ENCODE data around the gene PHTF2. TPM values are rescaled to one million over a fixed set of nuclear protein-coding genes. Genes with fewer than 3 reads are reported as not detected.

Gene PHTF2
- polyA plus RNA-seq, 1 donor (not counting 4 experiments of a cell fraction or from before 2014, with no cell fraction given), result 24.1 TPM

GRCh38 chr7:77825131-77825530, 26.6 kb downstream of the PHTF2 start:
- no peak for TF ChIP-seq EZH2 (IDR thresholded peaks at IDR 0.05; ENCODE audit: low read length)
- Histone ChIP-seq H2AFZ (ENCODE audit: control insufficient read depth, low read length) (no peak overlapping the region), H3K36me3 (ENCODE audit: control insufficient read depth in 2 of 2, extremely low read depth in 1 of 2, insufficient read depth in 2 of 2, low read length in 2 of 2) (no peaks in the 10 kb centered on the region), H3K4me1 (ENCODE audit: control insufficient read depth, extremely low read depth, insufficient read depth, low read length) (no peaks in the 10 kb centered on the region), H3K9me1 (ENCODE audit: control insufficient read depth, extremely low read depth, insufficient read depth, low read length) (no peaks in the 10 kb centered on the region), H4K20me1 (ENCODE audit: control insufficient read depth, extremely low read depth, insufficient read depth, low read length) (no peaks in the 10 kb centered on the region), H3K9ac (ENCODE audit: control insufficient read depth, extremely low read depth, insufficient read depth, low read length) (no peak overlapping the region), H3K4me2 (ENCODE audit: control insufficient read depth, extremely low read depth, insufficient read depth, low read depth, low read length) (no peak overlapping the region), H3K4me3 (ENCODE audit: control insufficient read depth in 2 of 3, extremely low read depth in 1 of 3, insufficient read depth in 2 of 3, low read depth in 1 of 3, low read length in 3 of 3) (no peak overlapping the region), H3K79me2 (ENCODE audit: control insufficient read depth, insufficient read depth, low read length) (peaks cover 20% of the 10 kb centered on the region), H3K27me3 (ENCODE audit: control insufficient read depth, extremely low read depth, insufficient read depth, low read length) (no peaks in the 10 kb centered on the region), H3K27ac (ENCODE audit: control insufficient read depth, insufficient read depth, low read length) (no peak overlapping the region), H3K9me3 (ENCODE audit: control insufficient read depth, low read depth, low read length) (peaks cover 7% of the 10 kb centered on the region)
- dilution Hi-C loops (cut with MboI; ENCODE audit: extremely low pct_ligation_motif_present, low sequenced_read_pairs), result no loop called here
- DNase-seq (ENCODE audit: low read depth, low spot score), result no peak
- FAIRE-seq, result no peak

GRCh38 chr7:77826300-77826699, 27.7 kb downstream of the PHTF2 start:
- peaks cover 15% of the 10 kb centered on the region for H3K79me2 ChIP-seq (ENCODE audit: control insufficient read depth, insufficient read depth, low read length)
- dilution Hi-C loops (cut with MboI; ENCODE audit: extremely low pct_ligation_motif_present, low sequenced_read_pairs), result no loop called here
- H2AFZ ChIP-seq (ENCODE audit: control insufficient read depth, low read length), result no peak overlapping the region
- H3K9me3 ChIP-seq (ENCODE audit: control insufficient read depth, low read depth, low read length), result peaks cover 3% of the 10 kb centered on the region
- TF ChIP-seq EZH2 (IDR thresholded peaks at IDR 0.05; ENCODE audit: low read length), result no peak
- TF ChIP-seq CTCF (optimal IDR thresholded peaks at IDR 0.05 in 1 of 3, IDR thresholded peaks at IDR 0.05 in 1 of 3, conservative IDR thresholded peaks at IDR 0.05 in 1 of 3; ENCODE audit: extremely low read depth in 1 of 3, insufficient read depth in 2 of 3, low read length in 3 of 3), result no peak
- H3K27ac ChIP-seq (ENCODE audit: control insufficient read depth, insufficient read depth, low read length), result no peak overlapping the region
- H3K9me1 ChIP-seq (ENCODE audit: control insufficient read depth, extremely low read depth, insufficient read depth, low read length), result no peaks in the 10 kb centered on the region
- no peak for DNase-seq (ENCODE audit: low read depth, low spot score)
- no peaks in the 10 kb centered on the region for H4K20me1 ChIP-seq (ENCODE audit: control insufficient read depth, extremely low read depth, insufficient read depth, low read length)
- peaks cover under 1% of the 10 kb centered on the region for H3K4me1 ChIP-seq (ENCODE audit: control insufficient read depth, extremely low read depth, insufficient read depth, low read length)
- H3K36me3 ChIP-seq (ENCODE audit: control insufficient read depth in 2 of 2, extremely low read depth in 1 of 2, insufficient read depth in 2 of 2, low read length in 2 of 2), result no peaks in the 10 kb centered on the region
- H3K9ac ChIP-seq (ENCODE audit: control insufficient read depth, extremely low read depth, insufficient read depth, low read length), result no peak overlapping the region
- no peak overlapping the region for H3K4me3 ChIP-seq (ENCODE audit: control insufficient read depth in 2 of 3, extremely low read depth in 1 of 3, insufficient read depth in 2 of 3, low read depth in 1 of 3, low read length in 3 of 3)
- no peak overlapping the region for H3K4me2 ChIP-seq (ENCODE audit: control insufficient read depth, extremely low read depth, insufficient read depth, low read depth, low read length)
- H3K27me3 ChIP-seq (ENCODE audit: control insufficient read depth, extremely low read depth, insufficient read depth, low read length), result no peaks in the 10 kb centered on the region
- no peak for FAIRE-seq

DNA sequence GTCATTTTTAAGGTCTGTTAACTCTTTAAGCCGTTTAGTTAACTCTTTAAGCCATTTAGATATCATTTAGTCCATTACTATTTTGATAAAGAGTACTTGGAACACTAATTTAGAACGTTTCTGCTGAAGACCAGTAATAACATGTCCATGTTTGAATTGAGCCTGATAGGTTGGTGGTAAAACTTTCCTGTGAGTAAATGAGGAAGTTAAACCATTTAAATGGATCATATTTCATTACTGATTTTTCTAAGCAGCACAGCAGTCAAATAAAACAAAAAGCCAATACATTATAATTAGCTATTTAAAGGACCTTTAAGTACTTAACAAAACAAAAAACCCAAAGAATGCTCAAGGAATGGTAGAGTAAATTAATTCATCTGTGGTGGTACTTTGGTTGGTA, 29.4 kb downstream of the PHTF2 start:
- Histone ChIP-seq H3K36me3 (ENCODE audit: control insufficient read depth in 2 of 2, extremely low read depth in 1 of 2, insufficient read depth in 2 of 2, low read length in 2 of 2) (no peaks in the 10 kb centered on the region), H3K4me2 (ENCODE audit: control insufficient read depth, extremely low read depth, insufficient read depth, low read depth, low read length) (no peak overlapping the region), H3K27me3 (ENCODE audit: control insufficient read depth, extremely low read depth, insufficient read depth, low read length) (no peaks in the 10 kb centered on the region), H3K9me3 (ENCODE audit: control insufficient read depth, low read depth, low read length) (no peaks in the 10 kb centered on the region), H3K9me1 (ENCODE audit: control insufficient read depth, extremely low read depth, insufficient read depth, low read length) (no peaks in the 10 kb centered on the region), H4K20me1 (ENCODE audit: control insufficient read depth, extremely low read depth, insufficient read depth, low read length) (no peaks in the 10 kb centered on the region), H3K79me2 (ENCODE audit: control insufficient read depth, insufficient read depth, low read length) (peaks cover 2% of the 10 kb centered on the region), H3K4me1 (ENCODE audit: control insufficient read depth, extremely low read depth, insufficient read depth, low read length) (peaks cover 3% of the 10 kb centered on the region), H2AFZ (ENCODE audit: control insufficient read depth, low read length) (no peak overlapping the region), H3K4me3 (ENCODE audit: control insufficient read depth in 2 of 3, extremely low read depth in 1 of 3, insufficient read depth in 2 of 3, low read depth in 1 of 3, low read length in 3 of 3) (no peak overlapping the region), H3K27ac (ENCODE audit: control insufficient read depth, insufficient read depth, low read length) (no peak overlapping the region), H3K9ac (ENCODE audit: control insufficient read depth, extremely low read depth, insufficient read depth, low read length) (no peak overlapping the region)
- DNase-seq (ENCODE audit: low read depth, low spot score) (no peak), FAIRE-seq (no peak)
- dilution Hi-C loops (cut with MboI; ENCODE audit: extremely low pct_ligation_motif_present, low sequenced_read_pairs), result no loop called here
- TF ChIP-seq CTCF (optimal IDR thresholded peaks at IDR 0.05 in 1 of 3, IDR thresholded peaks at IDR 0.05 in 1 of 3, conservative IDR thresholded peaks at IDR 0.05 in 1 of 3; ENCODE audit: extremely low read depth in 1 of 3, insufficient read depth in 2 of 3, low read length in 3 of 3), result no peak
- no peak for TF ChIP-seq EZH2 (IDR thresholded peaks at IDR 0.05; ENCODE audit: low read length)
